H1 (cell line): Measurements from ENCODE around the gene WEE1. TPM values are rescaled to one million over a fixed set of nuclear protein-coding genes. Genes with fewer than 3 reads are reported as not detected.

Source experiments
- CTCF ChIA-PET: fragments of 300-600 bp; sonication (Branson Sonifier 250); formaldehyde crosslinking; loops from one replicate; lab custom pipeline; 2021; ENCODE audit not compliant: partially characterized antibody; lab: Charles Lee
- POLR2A ChIA-PET: fragments of 300-600 bp; sonication (Branson Sonifier 250); formaldehyde crosslinking; loops from one replicate; lab custom pipeline; 2021; ENCODE audit warnings: inconsistent platforms; ENCODE audit not compliant: partially characterized antibody; lab: Charles Lee
- DNase-seq, 2 experiments: peaks; one replicate each; pipeline versions ENCODE4 v3.0.0 to v3.0.0-alpha.2; 2010 to 2022; ENCODE audit warnings: low spot score in 2 of 2, low read depth in 1 of 2, mixed read lengths in 1 of 2
- FAIRE-seq: peaks from 2 replicates; lab custom pipeline; 2011; peaks lifted over from hg19 to GRCh38; lab: Jason Lieb, UNC
- H2AFZ ChIP-seq: 2 replicates; pipeline ENCODE4 v1.8.1; 2012; ENCODE audit warnings: low read length, inconsistent platforms
- H2AK5ac ChIP-seq: 2 replicates; pipeline ENCODE4 v1.6.1; 2013; ENCODE audit warnings: low read depth, low read length
- H2BK120ac ChIP-seq: replicated peaks from 2 replicates; pipeline ENCODE3; 2013; ENCODE audit warnings: low read depth, low read length, inconsistent platforms
- H2BK12ac ChIP-seq: 2 replicates; pipeline ENCODE4 v1.6.1; 2013; ENCODE audit warnings: low read depth, low read length
- H2BK15ac ChIP-seq: 2 replicates; pipeline ENCODE4 v1.6.1; 2013; ENCODE audit warnings: low read length
- H2BK20ac ChIP-seq: 2 replicates; pipeline ENCODE4 v1.6.1; 2013; ENCODE audit warnings: low read length
- H2BK5ac ChIP-seq: 2 replicates; pipeline ENCODE4 v1.6.1; 2013; ENCODE audit warnings: low read depth, low read length
- H3K14ac ChIP-seq: 2 replicates; pipeline ENCODE4 v1.6.1; 2013; ENCODE audit warnings: inconsistent platforms; ENCODE audit not compliant: insufficient read length
- H3K18ac ChIP-seq: 2 replicates; pipeline ENCODE4 v1.6.1; 2013; ENCODE audit warnings: low read length; ENCODE audit errors: extremely low read depth
- H3K23ac ChIP-seq: 2 replicates; pipeline ENCODE4 v1.6.1; 2013; ENCODE audit warnings: inconsistent platforms; ENCODE audit not compliant: insufficient read length
- H3K23me2 ChIP-seq: 2 replicates; pipeline ENCODE4 v1.6.1; 2013; ENCODE audit warnings: low read depth, low read length
- H3K27ac ChIP-seq: 2 replicates; pipeline ENCODE4 v1.6.1; 2011; ENCODE audit warnings: low read depth, low read length, inconsistent platforms
- H3K27me3 ChIP-seq, 4 experiments: replicated peaks in 1 of 4; 1 replicate in 1 of 4; 2 replicates in 3 of 4; pipeline versions ENCODE4 v1.6.1 to v1.8.1; 2011 to 2013; ENCODE audit warnings: low read length in 3 of 4, mild to moderate bottlenecking in 3 of 4, inconsistent platforms in 2 of 4, mixed read lengths in 2 of 4, moderate library complexity in 1 of 4; ENCODE audit not compliant: control insufficient read depth in 3 of 4, insufficient read depth in 3 of 4; ENCODE audit errors: extremely low read depth in 1 of 4
- H3K36me3 ChIP-seq, 4 experiments: 2 replicates each; pipeline versions ENCODE4 v1.6.1 to v1.8.1; 2011 to 2013; ENCODE audit warnings: mild to moderate bottlenecking in 4 of 4, low read length in 3 of 4, moderate library complexity in 2 of 4, control low read depth in 1 of 4, inconsistent platforms in 1 of 4; ENCODE audit not compliant: insufficient read depth in 4 of 4, control insufficient read depth in 2 of 4
- H3K4ac ChIP-seq: replicated peaks from 2 replicates; pipeline ENCODE3; 2013; ENCODE audit warnings: low read length, low read depth, mixed read lengths, inconsistent platforms; ENCODE audit not compliant: insufficient read length
- H3K4me1 ChIP-seq, 4 experiments: replicated peaks in 1 of 4; 1 replicate in 1 of 4; 2 replicates in 3 of 4; pipeline versions ENCODE4 v1.6.1 to v1.8.1; 2011 to 2013; ENCODE audit warnings: low read length in 3 of 4, inconsistent platforms in 2 of 4, mixed read lengths in 1 of 4; ENCODE audit not compliant: insufficient read depth in 4 of 4, control insufficient read depth in 3 of 4
- H3K4me2 ChIP-seq, 2 experiments: 2 replicates each; pipeline versions ENCODE4 v1.6.1 to v1.8.1; 2011 to 2013; ENCODE audit warnings: low read depth in 2 of 2, low read length in 2 of 2, control low read depth in 1 of 2, inconsistent platforms in 1 of 2, mild to moderate bottlenecking in 1 of 2; ENCODE audit not compliant: insufficient read depth in 1 of 2
- H3K4me3 ChIP-seq, 4 experiments: fragments of 200-600, 300-600 bp in 1 of 4; sonication (generic), shearing (Covaris generic), sonication (Bioruptor Twin) in 1 of 4; 2 replicates each; pipeline versions ENCODE4 v1.5.1 to v1.8.1; 2011 to 2016; ENCODE audit warnings: low read length in 4 of 4, low read depth in 3 of 4, control low read depth in 2 of 4, inconsistent platforms in 2 of 4, mild to moderate bottlenecking in 2 of 4, mixed read lengths in 1 of 4, moderate library complexity in 1 of 4; ENCODE audit not compliant: insufficient read depth in 2 of 4; ENCODE audit errors: extremely low read depth in 1 of 4
- H3K56ac ChIP-seq: replicated peaks from 2 replicates; pipeline ENCODE3; 2013; ENCODE audit warnings: low read depth, mild to moderate bottlenecking, mixed read lengths, low read length, inconsistent platforms; ENCODE audit not compliant: insufficient read length
- H3K79me1 ChIP-seq: 2 replicates; pipeline ENCODE4 v1.6.1; 2013; ENCODE audit warnings: low read depth, low read length, control low read depth
- H3K79me2 ChIP-seq, 2 experiments: 2 replicates each; pipeline versions ENCODE4 v1.6.1 to v1.8.1; 2012 to 2013; ENCODE audit warnings: low read length in 2 of 2, mild to moderate bottlenecking in 2 of 2, inconsistent platforms in 1 of 2; ENCODE audit not compliant: insufficient read depth in 2 of 2, control insufficient read depth in 1 of 2
- H3K9ac ChIP-seq, 4 experiments: replicated peaks in 1 of 4; 1 replicate in 1 of 4; 2 replicates in 3 of 4; pipeline versions ENCODE4 v1.6.1 to v1.8.1; 2011 to 2013; ENCODE audit warnings: low read depth in 3 of 4, low read length in 3 of 4, control low read depth in 2 of 4, mild to moderate bottlenecking in 2 of 4, moderate library complexity in 2 of 4, inconsistent platforms in 1 of 4; ENCODE audit errors: extremely low read depth in 1 of 4
- H3K9me3 ChIP-seq, 2 experiments: 2 replicates each; pipeline versions ENCODE4 v1.6.1 to v1.8.1; 2012 to 2013; ENCODE audit warnings: mild to moderate bottlenecking in 2 of 2, moderate library complexity in 2 of 2, control low read depth in 1 of 2, inconsistent platforms in 1 of 2, low read depth in 1 of 2, low read length in 1 of 2, mixed read lengths in 1 of 2; ENCODE audit not compliant: insufficient read depth in 2 of 2
- H4K20me1 ChIP-seq, 2 experiments: replicated peaks in 1 of 2; 2 replicates each; pipeline versions ENCODE3 to v1.8.1; 2011 to 2013; ENCODE audit warnings: inconsistent platforms in 2 of 2, low read length in 2 of 2, mild to moderate bottlenecking in 1 of 2; ENCODE audit not compliant: insufficient read depth in 2 of 2, control insufficient read depth in 1 of 2
- H4K5ac ChIP-seq: 2 replicates; pipeline ENCODE4 v1.6.1; 2013; ENCODE audit warnings: low read length, low read depth, mixed read lengths, inconsistent platforms; ENCODE audit not compliant: insufficient read length
- H4K8ac ChIP-seq: 2 replicates; pipeline ENCODE4 v1.8.0; 2013; ENCODE audit warnings: mild to moderate bottlenecking, moderate library complexity, low read length, inconsistent platforms; ENCODE audit not compliant: insufficient read depth; ENCODE audit errors: extremely low read depth
- H4K91ac ChIP-seq: replicated peaks from 2 replicates; pipeline ENCODE3; 2013; ENCODE audit warnings: low read length, mixed read lengths, inconsistent platforms; ENCODE audit not compliant: insufficient read length
- EGR1 ChIP-seq: IDR thresholded peaks from 2 replicates; pipeline ENCODE4 v1.6.1; 2011; ENCODE audit warnings: low read depth, low read length, borderline replicate concordance
- WGBS, 2 experiments: shearing (Covaris generic) in 1 of 2; methylation state at CpG; one replicate each; pipeline versions ENCODE4 v1.1.6 to v1.1.7; 2013 to 2015; ENCODE audit warnings: low lambda C conversion rate in 2 of 2, mixed read lengths in 2 of 2, inconsistent platforms in 1 of 2, low coverage in 1 of 2, missing lambda C conversion rate in 1 of 2; ENCODE audit not compliant: insufficient replicate concordance in 2 of 2, insufficient coverage in 1 of 2, insufficient read length in 1 of 2; ENCODE audit errors: extremely low coverage in 1 of 2, missing lambda C conversion rate in 1 of 2; 5-methylcytosine and 5-hydroxymethylcytosine counted together
- polyA plus RNA-seq, 7 experiments: library from polyadenylated mRNA; depleted of rRNA in 3 of 7; stranded (reverse) in 5 of 7; unstranded in 2 of 7; fragments of >200 nt in 5 of 7; fragments of 200-250 nt in 2 of 7; gene quantifications; 1 replicate in 5 of 7; 2 replicates in 1 of 7; 4 replicates in 1 of 7; pipeline versions ENCODE4 v1.2.1 to v1.2.3, GENCODE V29; 2011 to 2013; ENCODE audit warnings: missing spikeins in 2 of 7, mixed read lengths in 2 of 7
- total RNA-seq: library from RNA; stranded (reverse); fragmentation: NEBNext Ultra II Directional; extraction: Animal tissue kit (Norgen Biotek cat#: 25700); gene quantifications from 2 replicates; pipeline ENCODE4 v1.2.1, GENCODE V29; 2021
- TF ChIP-seq, protein P1 (sequence below): IDR thresholded peaks from 2 replicates; pipeline ENCODE4 v1.6.1; 2012; ENCODE audit warnings: low read length, inconsistent platforms

The WEE1 gene
- total and polyA plus RNA-seq, 2 of the 8 experiments (the other 6 are each of a cell fraction or from before 2014, with no cell fraction given), result 40.8 to 120 TPM

- no peak for TF ChIP-seq EGR1
- TF ChIP-seq, protein P1, sequence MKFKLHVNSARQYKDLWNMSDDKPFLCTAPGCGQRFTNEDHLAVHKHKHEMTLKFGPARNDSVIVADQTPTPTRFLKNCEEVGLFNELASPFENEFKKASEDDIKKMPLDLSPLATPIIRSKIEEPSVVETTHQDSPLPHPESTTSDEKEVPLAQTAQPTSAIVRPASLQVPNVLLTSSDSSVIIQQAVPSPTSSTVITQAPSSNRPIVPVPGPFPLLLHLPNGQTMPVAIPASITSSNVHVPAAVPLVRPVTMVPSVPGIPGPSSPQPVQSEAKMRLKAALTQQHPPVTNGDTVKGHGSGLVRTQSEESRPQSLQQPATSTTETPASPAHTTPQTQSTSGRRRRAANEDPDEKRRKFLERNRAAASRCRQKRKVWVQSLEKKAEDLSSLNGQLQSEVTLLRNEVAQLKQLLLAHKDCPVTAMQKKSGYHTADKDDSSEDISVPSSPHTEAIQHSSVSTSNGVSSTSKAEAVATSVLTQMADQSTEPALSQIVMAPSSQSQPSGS, result 0 out of 2 replicates have a peak, but pooled peaks have one; percentile 15
- H2AFZ ChIP-seq, result no peak overlapping the region
Observed at GRCh38 chr11:9607511-9607899, 34.0 kb downstream of the WEE1 start.

More at GRCh38 chr11:9607511-9607899, 34.0 kb downstream of the WEE1 start:
- H2BK20ac ChIP-seq, result peak overlapping the region; percentile 82; the same call in 1 of the 2 replicates
- CTCF ChIA-PET, result interaction anchor here (0.6 to 9.7 kb wide), 27 partner anchors 11 to 850 kb away, joined by 3 to 130 read pairs (median 4); no protein-coding TSS in a partner anchor
- no peaks in the 10 kb centered on the region for H3K9me3 ChIP-seq
- H4K8ac ChIP-seq, result no peak overlapping the region
- no peak overlapping the region for H2BK120ac ChIP-seq
- peaks cover 0 to 3% (median 3%) of the 10 kb centered on the region in 4 experiments; a peak in 5 of 7 replicates for H3K4me1 ChIP-seq
- no peaks in the 10 kb centered on the region for H3K36me3 ChIP-seq
- H3K14ac ChIP-seq, result no peak overlapping the region
- no peak overlapping the region for H3K4me2 ChIP-seq
- DNase-seq (no peak), FAIRE-seq (no peak)
- no peaks in the 10 kb centered on the region for H3K27me3 ChIP-seq
- no peak overlapping the region for H3K18ac ChIP-seq
- no peak overlapping the region for H2AK5ac ChIP-seq
- H4K5ac ChIP-seq, result no peak overlapping the region
- H3K79me2 ChIP-seq, result no peaks in the 10 kb centered on the region
- POLR2A ChIA-PET, result interaction anchor here (1.0 to 3.1 kb wide), 3 partner anchors 12 to 55 kb away, joined by 3 to 10 read pairs (median 4); no protein-coding TSS in a partner anchor
- H3K56ac ChIP-seq, result no peak overlapping the region
- H3K23ac ChIP-seq, result no peak overlapping the region
- H3K4ac ChIP-seq, result no peak overlapping the region
- no peaks in the 10 kb centered on the region for H3K23me2 ChIP-seq
- H3K9ac ChIP-seq, result no peak overlapping the region
- H2BK15ac ChIP-seq, result 0 out of 2 replicates have a peak overlapping the region, but pooled peaks have one; percentile 83
- H2BK5ac ChIP-seq, result 0 out of 2 replicates have a peak overlapping the region, but pooled peaks have one; percentile 26
- H3K4me3 ChIP-seq, result no peak overlapping the region
- H3K27ac ChIP-seq, result no peak overlapping the region
- no peaks in the 10 kb centered on the region for H4K20me1 ChIP-seq
- peak overlapping the region; percentile 91; the same call in 1 of the 2 replicates for H2BK12ac ChIP-seq
- H3K79me1 ChIP-seq, result no peaks in the 10 kb centered on the region
- 73% methylated on average over 3 of the region's 3 CpGs; no CpG with 5 or more reads in 1 of the 2 experiments for WGBS, 2 experiments
- H4K91ac ChIP-seq, result no peak overlapping the region
